Fibroblast of villous mesenchyme (primary cell): ENCODE measurements around the gene KDM6A. TPM values are rescaled to one million over a fixed set of nuclear protein-coding genes. Genes with fewer than 3 reads are reported as not detected.
A peak's percentile ranks its signal among the peaks of the same experiment; 100 is the strongest.

Source experiments
- DNase-seq: peaks from one replicate; pipeline ENCODE4 v3.0.0-alpha.2; 2010; ENCODE audit warnings: low read depth
- H3K4me3 ChIP-seq: 2 replicates; pipeline ENCODE4 v1.5.1; 2011; ENCODE audit warnings: low read depth, mild to moderate bottlenecking, low read length
- total RNA-seq: library from RNA; depleted of rRNA; stranded (reverse); fragments of >200 nt; gene quantifications from 2 replicates; pipeline ENCODE4 v1.2.3, GENCODE V29; 2012
- TF ChIP-seq, protein P1 (sequence below): IDR thresholded peaks from 2 replicates; pipeline ENCODE4 v1.5.1; 2012; ENCODE audit warnings: low read depth, mild to moderate bottlenecking, low read length; ENCODE audit not compliant: insufficient read depth

KDM6A gene
- total RNA-seq, 1 donor, result 27.6 TPM

DNA sequence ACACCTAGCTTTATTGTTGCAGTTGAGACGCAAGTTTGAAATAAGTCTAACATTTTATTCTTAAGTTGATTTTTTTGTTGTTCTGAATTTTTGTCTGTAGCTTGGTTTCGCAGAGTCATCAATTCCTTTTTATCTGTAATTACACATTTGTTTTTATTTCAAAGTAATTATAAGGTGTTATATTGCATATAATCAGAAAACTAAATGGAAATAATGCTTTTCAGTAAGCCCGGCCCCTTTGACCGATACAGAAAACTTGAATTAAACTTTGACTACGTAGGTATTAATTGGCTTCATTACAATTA is 2.1 kb downstream of the KDM6A start:
- DNase-seq, result no peak
- peak overlapping the region; percentile 84 for H3K4me3 ChIP-seq
- TF ChIP-seq, protein P1, sequence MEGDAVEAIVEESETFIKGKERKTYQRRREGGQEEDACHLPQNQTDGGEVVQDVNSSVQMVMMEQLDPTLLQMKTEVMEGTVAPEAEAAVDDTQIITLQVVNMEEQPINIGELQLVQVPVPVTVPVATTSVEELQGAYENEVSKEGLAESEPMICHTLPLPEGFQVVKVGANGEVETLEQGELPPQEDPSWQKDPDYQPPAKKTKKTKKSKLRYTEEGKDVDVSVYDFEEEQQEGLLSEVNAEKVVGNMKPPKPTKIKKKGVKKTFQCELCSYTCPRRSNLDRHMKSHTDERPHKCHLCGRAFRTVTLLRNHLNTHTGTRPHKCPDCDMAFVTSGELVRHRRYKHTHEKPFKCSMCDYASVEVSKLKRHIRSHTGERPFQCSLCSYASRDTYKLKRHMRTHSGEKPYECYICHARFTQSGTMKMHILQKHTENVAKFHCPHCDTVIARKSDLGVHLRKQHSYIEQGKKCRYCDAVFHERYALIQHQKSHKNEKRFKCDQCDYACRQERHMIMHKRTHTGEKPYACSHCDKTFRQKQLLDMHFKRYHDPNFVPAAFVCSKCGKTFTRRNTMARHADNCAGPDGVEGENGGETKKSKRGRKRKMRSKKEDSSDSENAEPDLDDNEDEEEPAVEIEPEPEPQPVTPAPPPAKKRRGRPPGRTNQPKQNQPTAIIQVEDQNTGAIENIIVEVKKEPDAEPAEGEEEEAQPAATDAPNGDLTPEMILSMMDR, result no peak

GRCh38 chrX:44876086-44876485 is 3.1 kb downstream of the KDM6A start:
- H3K4me3 ChIP-seq, result peak overlapping the region; percentile 84
- TF ChIP-seq, protein P1, result no peak
- no peak for DNase-seq

DNA sequence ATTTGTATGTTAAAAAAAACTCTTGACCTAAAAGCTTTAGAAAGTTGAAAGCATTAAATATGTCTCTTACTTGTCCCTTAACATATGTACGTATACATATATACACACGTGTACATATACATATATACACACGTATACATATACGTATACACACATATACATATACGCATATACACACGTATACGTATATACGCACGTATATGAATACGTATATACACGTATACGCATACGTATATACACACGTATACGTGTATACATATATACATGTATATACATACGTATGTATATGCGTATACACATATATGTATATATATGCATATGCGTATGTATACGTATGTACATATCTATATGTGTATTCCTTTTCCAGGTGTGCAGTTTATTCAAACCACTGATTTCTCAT is 3.8 kb downstream of the KDM6A start:
- no peak overlapping the region for H3K4me3 ChIP-seq
- DNase-seq, result no peak
- TF ChIP-seq, protein P1, result no peak

DNA sequence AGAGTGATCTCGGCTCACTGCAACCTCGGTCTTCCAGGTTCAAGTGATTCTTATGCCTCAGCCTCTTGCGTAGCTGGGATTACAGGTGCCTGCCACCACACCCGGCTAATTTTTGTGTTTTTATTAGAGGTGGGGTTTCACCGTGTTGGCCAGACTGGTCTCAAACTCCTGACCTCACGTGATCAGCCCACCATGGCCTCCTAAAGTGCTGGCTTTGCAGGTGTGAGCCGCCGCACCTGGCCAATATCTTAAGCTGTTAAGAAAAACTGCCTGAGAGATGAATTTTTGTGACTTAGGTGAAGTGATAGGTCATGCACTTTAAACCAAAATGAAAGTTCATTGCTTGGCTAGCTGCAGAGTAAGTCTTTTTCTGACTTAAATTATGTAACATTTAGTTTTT is 5.8 kb downstream of the KDM6A start:
- no peak overlapping the region for H3K4me3 ChIP-seq
- no peak for DNase-seq
- TF ChIP-seq, protein P1, result no peak

- TF ChIP-seq, protein P1, result no peak
- no peak overlapping the region for H3K4me3 ChIP-seq
- no peak for DNase-seq
These were observed 8.6 kb downstream of the KDM6A start for GRCh38 chrX:44881549-44881948.

DNA sequence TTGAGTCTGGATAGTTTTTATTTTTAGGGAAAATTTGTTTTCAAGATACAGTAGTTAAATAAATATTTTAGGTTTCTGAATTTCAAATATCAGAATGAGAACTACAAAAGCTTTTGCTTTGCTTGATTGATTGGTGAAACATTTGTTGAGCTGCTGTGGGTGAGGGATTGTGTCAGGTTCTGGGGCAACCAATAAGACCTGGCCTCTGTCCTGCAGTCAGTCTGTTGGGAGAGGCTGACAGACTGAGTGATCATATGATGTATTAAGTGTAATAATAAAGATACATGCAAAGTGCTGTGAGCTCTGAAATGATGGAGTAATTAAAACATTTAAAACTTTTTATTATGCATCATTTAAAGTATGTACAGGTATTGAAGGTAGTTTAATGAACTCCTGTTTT is 9.6 kb downstream of the KDM6A start:
- no peak for DNase-seq
- TF ChIP-seq, protein P1, result no peak
- H3K4me3 ChIP-seq, result no peak overlapping the region

GRCh38 chrX:44884944-44885343 is 12.0 kb downstream of the KDM6A start:
- TF ChIP-seq, protein P1, result no peak
- no peak for DNase-seq
- H3K4me3 ChIP-seq, result no peak overlapping the region
